GM12874 (cell line): ENCODE results near the gene ANTKMT.

ENCODE experiments used
- CTCF ChIP-seq: IDR thresholded peaks from 2 replicates; pipeline ENCODE4 v1.5.1; 2011; ENCODE audit warnings: low read depth, mild to moderate bottlenecking, control low read depth, low read length, moderate library complexity; ENCODE audit not compliant: insufficient read depth

Gene ANTKMT

GRCh38 chr16:766008-766819 lies 45.3 kb downstream of the ANTKMT start:
- no peak for TF ChIP-seq CTCF

GRCh38 chr16:766820-767640 lies 46.1 kb downstream of the ANTKMT start:
- TF ChIP-seq CTCF, result no peak

GRCh38 chr16:767743-768235 lies 46.8 kb downstream of the ANTKMT start:
- no peak for TF ChIP-seq CTCF

- no peak for TF ChIP-seq CTCF
These were observed 47.5 kb downstream of the ANTKMT start for GRCh38 chr16:768428-768827.

GRCh38 chr16:769184-769784 lies 48.3 kb downstream of the ANTKMT start:
- TF ChIP-seq CTCF, result no peak

- TF ChIP-seq CTCF, result no peak
These were observed 49.0 kb downstream of the ANTKMT start for GRCh38 chr16:769934-770333.

- TF ChIP-seq CTCF, result no peak
These were observed 49.5 kb downstream of the ANTKMT start for GRCh38 chr16:770411-770810.
